Coronary artery (tissue), 2 donors: ENCODE results near the gene TMEM178A.
"Not testable (repeated sequence)": the region's sequence is repeated elsewhere in the genome, so short reads cannot be mapped to it uniquely, and the experiment has no call there.

ENCODE experiments used
- DNase-seq: peaks from one replicate; pipeline ENCODE4 v3.0.0-alpha.2; 2017; ENCODE audit warnings: low spot score
- H3K27ac ChIP-seq, 2 donors: fragments of 200-600 bp; sonication (generic); one replicate each; pipeline ENCODE4 v1.5.1; 2016 to 2019
- H3K4me3 ChIP-seq: fragments of 200-600 bp; sonication (generic); 2 replicates; pipeline ENCODE4 v1.5.1; 2016; ENCODE audit warnings: mild to moderate bottlenecking, moderate library complexity
- TF ChIP-seq, protein P1 (sequence below): fragments of 200-600 bp; sonication (generic); IDR thresholded peaks from one replicate; pipeline ENCODE4 v1.5.1; 2019; ENCODE audit warnings: antibody characterized with exemption

The TMEM178A gene

DNA sequence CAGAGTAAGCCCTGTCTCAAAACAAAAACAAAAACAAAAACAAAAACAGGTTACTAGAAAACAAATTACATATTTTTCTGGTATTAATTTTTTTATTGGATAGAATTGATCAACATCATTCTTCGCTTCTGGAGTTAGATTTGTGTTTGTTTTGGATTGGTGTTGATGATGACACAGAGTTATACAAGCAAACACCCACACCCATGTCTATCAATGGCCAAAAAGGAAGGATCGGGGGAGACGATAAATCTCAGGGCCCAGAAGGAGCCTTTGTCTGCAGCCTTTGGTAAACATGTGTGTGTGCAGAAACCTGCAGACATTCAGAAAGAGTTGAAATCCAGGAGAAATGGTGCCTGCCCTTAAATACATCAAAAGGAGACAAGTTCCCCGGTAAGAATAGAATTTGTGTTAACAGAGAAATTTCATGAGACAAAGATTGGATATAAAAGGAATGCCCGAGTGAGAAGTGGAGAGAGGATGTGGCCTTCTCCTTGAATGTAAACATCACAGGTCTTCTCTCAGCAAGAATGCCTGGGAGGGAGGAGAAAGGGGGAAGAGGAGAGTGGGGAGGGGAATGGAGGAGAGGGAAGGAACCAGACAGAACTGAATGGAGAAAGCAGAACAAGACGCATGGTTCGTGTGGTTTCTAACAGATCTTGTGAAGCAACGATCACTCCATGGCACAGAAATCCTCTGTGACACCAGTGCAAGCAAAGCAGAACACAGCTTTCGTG is 40.4 kb upstream of the TMEM178A start:
- no peak overlapping the region for H3K27ac ChIP-seq
- TF ChIP-seq, protein P1, sequence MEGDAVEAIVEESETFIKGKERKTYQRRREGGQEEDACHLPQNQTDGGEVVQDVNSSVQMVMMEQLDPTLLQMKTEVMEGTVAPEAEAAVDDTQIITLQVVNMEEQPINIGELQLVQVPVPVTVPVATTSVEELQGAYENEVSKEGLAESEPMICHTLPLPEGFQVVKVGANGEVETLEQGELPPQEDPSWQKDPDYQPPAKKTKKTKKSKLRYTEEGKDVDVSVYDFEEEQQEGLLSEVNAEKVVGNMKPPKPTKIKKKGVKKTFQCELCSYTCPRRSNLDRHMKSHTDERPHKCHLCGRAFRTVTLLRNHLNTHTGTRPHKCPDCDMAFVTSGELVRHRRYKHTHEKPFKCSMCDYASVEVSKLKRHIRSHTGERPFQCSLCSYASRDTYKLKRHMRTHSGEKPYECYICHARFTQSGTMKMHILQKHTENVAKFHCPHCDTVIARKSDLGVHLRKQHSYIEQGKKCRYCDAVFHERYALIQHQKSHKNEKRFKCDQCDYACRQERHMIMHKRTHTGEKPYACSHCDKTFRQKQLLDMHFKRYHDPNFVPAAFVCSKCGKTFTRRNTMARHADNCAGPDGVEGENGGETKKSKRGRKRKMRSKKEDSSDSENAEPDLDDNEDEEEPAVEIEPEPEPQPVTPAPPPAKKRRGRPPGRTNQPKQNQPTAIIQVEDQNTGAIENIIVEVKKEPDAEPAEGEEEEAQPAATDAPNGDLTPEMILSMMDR = no peak
- H3K4me3 ChIP-seq = no peak overlapping the region
- no peak for DNase-seq

DNA sequence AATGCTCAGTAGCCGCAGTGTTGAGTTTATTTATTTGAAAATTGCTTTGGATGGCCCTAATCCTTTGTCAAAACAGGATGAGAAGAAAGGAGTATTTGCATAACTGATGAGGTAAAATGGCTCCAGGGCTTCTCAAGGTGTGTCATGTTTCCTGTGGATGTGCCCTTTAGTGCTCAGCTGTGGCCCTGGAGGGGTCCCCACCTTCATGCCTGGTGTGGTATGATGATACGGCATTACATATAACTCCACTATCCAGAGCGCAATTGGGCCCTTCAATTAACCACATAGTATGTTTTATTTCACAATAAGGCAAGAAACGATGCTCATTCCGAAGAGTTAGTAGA is 39.8 kb upstream of the TMEM178A start:
- TF ChIP-seq, protein P1 = no peak
- DNase-seq = no peak
- no peak overlapping the region for H3K4me3 ChIP-seq
- H3K27ac ChIP-seq = no peak overlapping the region

DNA sequence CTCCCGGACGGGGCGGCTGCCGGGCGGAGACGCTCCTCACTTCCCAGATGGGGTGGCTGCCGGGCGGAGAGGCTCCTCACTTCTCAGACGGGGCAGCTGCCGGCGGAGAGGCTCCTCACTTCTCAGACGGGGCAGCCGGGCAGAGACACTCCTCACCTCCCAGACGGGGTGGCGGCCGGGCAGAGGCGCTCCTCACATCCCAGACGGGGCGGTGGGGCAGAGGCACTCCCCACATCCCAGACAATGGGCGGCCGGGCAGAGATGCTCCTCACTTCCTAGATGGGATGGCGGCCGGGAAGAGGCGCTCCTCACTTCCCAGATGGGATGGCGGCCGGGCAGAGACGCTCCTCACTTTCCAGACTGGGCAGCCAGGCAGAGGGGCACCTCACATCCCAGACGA is 37.4 kb upstream of the TMEM178A start:
- not testable (repeated sequence) for DNase-seq, H3K4me3 ChIP-seq, H3K27ac ChIP-seq

DNA sequence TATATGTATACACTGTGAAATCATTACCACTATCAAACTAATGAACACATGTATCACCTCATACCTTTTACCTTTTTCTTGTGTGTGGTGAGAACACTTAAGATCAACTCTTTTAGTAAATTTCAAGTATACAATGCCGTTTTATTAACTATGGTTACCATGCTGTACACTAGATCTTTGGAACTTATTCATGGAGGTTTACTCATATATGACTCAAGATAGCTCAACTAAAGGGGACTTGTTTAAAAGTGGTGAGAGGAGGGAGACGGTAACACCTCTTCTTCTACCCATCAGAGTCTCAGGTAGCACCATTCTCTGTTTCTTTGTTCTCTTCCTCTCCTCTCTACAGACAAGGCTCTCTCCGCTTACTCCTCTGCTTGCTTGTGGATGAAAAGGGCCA is 36.1 kb upstream of the TMEM178A start:
- TF ChIP-seq, protein P1 = no peak
- Histone ChIP-seq H3K27ac (no peak overlapping the region), H3K4me3 (no peak overlapping the region)
- DNase-seq = no peak

DNA sequence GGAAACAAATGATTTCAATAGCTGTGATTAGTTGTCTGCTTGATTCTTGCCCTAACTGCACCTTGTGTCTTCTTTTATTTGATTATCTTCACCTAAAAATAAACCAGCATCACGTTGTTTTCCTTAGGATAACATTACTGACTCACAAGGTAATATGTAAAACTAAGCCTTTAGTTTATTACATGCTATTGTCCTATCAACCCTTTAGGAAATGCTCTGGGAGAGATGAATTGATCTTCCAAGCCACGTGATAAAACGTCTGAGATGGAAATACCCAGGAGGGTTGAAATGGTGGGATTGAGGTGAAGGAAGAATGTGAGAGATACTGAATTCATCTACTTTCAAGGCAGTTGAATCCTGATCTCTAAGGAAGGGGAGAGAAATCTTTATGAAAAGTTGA is 34.5 kb upstream of the TMEM178A start:
- no peak overlapping the region for H3K27ac ChIP-seq
- no peak overlapping the region for H3K4me3 ChIP-seq
- no peak for DNase-seq

DNA sequence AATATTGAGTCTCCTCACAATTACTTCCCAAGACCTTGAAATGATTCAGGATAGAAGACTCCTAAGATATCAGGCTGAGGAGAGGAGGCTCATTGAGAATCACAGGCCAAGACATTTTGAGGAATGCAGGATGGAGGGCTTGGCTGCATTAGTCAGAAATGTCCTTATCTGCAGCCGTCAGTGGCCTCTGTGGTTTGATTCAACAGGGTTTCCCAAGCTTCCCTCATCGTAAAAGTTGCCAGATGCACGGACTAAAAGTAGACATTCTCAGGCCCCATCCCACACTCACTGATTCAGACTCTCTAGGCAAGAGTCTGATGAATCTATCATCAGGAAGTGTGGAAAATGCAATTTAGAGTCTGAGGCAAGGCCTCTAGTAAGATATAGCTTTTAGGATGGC is 34.0 kb upstream of the TMEM178A start:
- TF ChIP-seq, protein P1 = no peak
- Histone ChIP-seq H3K27ac (no peak overlapping the region), H3K4me3 (no peak overlapping the region)
- DNase-seq = no peak

More for the DNA sequence above, 34.5 kb upstream of the TMEM178A start:
- TF ChIP-seq, protein P1 = no peak

DNA sequence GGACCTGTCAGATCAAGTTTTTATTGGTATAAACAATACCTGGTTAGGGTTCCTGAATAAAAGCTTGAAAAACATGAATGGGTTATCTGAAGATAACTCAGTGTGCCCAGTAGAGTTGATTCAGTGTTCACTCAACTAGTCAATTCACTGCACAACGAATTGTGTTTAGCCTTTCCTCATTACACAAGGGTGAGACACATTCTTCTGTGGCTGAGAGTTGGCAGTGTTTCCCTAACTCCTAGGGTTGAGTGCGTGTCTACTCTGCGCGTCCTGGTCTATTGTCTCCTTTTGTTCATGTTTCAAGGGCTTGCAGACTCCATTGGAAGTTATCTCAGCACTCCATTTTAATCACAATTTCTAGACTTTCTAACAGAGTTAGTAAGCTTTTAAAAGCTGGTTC is 32.8 kb upstream of the TMEM178A start:
- DNase-seq = no peak
- Histone ChIP-seq H3K4me3 (no peak overlapping the region), H3K27ac (no peak overlapping the region)
- TF ChIP-seq, protein P1 = no peak
